GM10266 (cell line): Measurements from ENCODE around the gene IL21R.

Source experiments
- DNase-seq: peaks from one replicate; pipeline ENCODE4 v3.0.0; 2012; ENCODE audit errors: extremely low spot score
- CTCF ChIP-seq: IDR thresholded peaks from 2 replicates; pipeline ENCODE4 v1.5.1; 2012; ENCODE audit warnings: mild to moderate bottlenecking, low read depth; ENCODE audit not compliant: control insufficient read depth, insufficient read depth; ENCODE audit errors: missing control alignments

Gene IL21R

DNA sequence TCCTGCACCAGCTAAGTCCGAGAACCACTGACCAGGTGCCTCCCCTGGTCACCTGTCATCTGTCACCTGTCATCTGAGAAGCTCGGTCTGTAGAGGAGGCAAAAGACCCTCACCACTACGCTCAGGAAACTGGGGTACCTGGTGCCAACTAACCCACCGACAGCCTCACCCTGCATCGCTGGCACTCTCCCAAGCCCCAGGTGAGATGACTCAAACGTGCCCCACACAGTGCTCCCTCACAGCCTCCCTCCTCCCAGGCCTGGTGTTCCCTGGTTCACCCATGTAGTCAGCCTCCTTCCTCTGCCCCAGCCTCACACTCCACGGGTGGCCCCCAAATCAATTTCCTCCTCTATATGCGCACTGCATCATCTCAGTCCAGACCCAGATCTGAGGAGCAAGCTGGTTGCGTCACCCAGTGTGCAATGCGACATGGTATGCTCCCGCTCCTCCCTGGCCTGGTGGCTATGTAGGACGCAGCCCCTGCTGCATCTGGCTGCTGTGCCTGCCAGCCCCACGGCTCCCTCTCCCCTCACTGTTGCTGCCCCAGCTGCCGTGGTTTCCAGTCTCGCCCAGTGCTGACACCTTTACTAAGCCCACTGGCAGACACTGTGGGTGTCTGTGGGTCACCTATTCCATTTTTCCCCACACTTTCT, 79.4 kb downstream of the IL21R start:
- no peak for DNase-seq
- no peak for TF ChIP-seq CTCF

DNA sequence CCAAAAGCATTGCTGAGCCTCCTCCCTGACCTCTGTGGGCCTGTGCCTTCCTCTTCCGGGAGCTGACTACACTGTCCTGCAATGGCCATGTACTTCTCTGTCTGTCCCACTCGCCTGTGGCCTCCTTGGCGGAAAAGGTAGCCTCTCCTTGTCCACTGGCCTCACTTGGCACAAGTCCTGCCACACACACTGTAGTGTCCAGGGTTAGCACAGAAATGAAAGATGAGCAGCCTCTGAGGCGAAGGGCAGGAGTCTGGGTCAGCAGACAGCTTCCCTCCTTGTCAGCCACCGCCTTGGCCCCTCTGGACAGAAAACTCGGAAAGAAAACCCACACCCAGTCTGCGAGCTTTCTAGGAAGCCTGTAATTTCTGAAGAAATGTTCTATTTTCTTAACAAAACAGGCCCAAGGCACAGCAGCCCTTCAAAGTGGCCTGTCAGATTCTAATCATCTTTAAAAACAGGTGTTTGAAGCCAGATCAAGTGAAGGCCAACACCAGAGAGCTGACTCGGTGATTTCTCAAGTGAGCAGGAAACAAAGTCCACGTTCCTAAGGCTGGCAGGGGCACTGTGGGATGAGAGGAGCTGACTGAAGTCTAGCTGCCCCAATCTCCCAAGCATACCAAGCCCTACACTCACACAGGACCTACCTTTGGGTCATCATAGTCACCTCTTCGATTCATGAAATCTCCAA, 80.6 kb downstream of the IL21R start:
- DNase-seq, result no peak
- no peak for TF ChIP-seq CTCF

DNA sequence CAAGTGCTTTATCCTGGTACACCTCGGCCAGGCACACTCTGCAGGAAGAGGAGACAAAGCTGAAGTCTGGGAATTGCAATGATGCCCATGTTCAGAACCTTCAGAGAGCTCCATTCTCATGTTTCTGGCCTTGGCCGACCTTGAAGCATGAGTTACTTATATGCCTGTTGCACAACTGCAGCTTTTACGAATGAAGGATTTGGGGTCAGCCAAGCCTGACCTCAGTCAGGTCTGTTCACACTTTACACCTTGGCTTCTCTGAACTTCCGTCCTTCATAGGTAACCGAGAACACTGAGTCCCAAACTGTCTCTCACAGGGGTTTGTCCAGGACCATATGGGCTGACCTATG, 81.1 kb downstream of the IL21R start:
- TF ChIP-seq CTCF, result no peak
- no peak for DNase-seq

DNA sequence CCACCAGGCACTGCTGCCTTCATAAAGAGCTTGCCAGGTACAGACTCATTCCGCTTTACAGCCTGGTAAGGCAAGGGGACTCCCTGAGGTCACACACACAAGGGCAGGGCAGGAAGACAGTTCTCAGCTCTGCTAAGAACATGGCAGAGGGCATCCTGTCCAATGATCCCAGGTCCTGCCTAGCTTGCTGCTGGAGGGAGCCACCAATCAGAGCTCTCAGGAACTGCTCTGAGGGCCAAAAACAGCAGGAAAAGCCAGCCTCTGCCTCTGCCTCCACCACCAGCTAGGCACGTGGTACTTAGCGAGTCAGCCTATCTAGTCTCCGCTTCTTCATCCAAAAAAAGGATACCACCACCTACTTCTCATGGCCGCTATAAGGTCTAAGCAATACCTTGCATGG, 81.7 kb downstream of the IL21R start:
- TF ChIP-seq CTCF, result no peak
- DNase-seq, result no peak

GRCh38 chr16:27485126-27485525, 83.2 kb downstream of the IL21R start:
- no peak for TF ChIP-seq CTCF
- no peak for DNase-seq

DNA sequence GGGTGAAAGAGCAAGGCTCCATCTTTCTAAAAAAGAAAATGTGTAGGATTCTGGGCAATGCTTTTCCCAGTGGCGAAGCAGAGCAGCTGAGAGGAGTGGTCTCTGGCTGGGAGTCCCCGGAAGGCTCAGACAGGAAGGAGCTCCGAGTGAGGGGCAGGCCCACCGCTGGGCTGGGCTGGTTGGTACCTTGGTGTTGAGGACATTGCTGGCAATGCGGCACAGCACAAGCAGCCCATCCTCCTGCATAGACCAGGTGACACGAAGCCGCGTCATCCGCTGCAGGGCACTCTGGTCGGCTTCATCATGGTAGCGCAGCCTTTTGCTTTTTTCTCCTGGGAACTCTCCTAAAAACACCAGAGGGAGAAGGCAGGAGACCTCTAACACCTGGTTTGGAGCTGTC, 83.8 kb downstream of the IL21R start:
- no peak for TF ChIP-seq CTCF
- DNase-seq, result no peak

DNA sequence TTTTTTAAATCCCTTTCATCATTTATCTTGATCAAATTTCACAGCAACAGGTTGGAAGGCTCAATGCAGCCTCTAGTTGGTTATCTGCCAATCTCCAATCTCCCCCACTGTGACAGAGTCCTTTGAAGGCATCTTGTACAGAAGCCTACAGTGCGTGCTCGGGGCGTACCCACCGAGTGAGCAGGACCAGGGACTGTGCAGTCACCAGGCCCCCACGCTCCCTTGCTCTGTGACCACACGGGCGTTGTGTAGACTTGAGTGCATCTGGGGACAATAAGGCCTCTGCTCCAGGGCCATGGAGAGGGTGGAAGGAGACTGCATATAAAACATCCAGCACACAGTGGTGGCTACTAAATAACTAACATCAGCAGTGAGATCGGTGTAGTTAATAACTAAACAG, 84.4 kb downstream of the IL21R start:
- no peak for DNase-seq
- TF ChIP-seq CTCF, result no peak
